ENCODE data around the gene ACAN. TPM values are rescaled to one million over a fixed set of nuclear protein-coding genes. Genes with fewer than 3 reads are reported as not detected.

ACAN gene
- total RNA-seq, 1 experiment from 2014 or later = 0.50 TPM

GRCh38 chr15:88848203-88848602 lies 45.0 kb downstream of the ACAN start:
- H3K27me3 Mint-ChIP-seq (ENCODE audit: low read depth) = peaks cover 6% of the 10 kb centered on the region
- WGBS (ENCODE audit: extremely low coverage, insufficient read length, low lambda C conversion rate) = no CpG with 5 or more reads among the region's 3 CpGs
- H3K9me3 Mint-ChIP-seq = no peaks in the 10 kb centered on the region; a peak in 2 of 5 replicates
- no peak overlapping the region for H3K4me2 ChIP-seq (ENCODE audit: insufficient read depth, insufficient read length, low read length)
- no peak overlapping the region for H3T11ph ChIP-seq (ENCODE audit: low read length)
- H3K14ac ChIP-seq (ENCODE audit: insufficient read depth, low read length) = no peak overlapping the region
- H3K4me3 Mint-ChIP-seq = no peak overlapping the region
- no peak overlapping the region for H2AFZ ChIP-seq (ENCODE audit: low read length)
- no peak overlapping the region for H3K27ac Mint-ChIP-seq
- H3K56ac ChIP-seq (ENCODE audit: insufficient read length, low read depth, low read length) = no peak overlapping the region
- no peak overlapping the region for H2BK15ac ChIP-seq (ENCODE audit: low read depth, low read length)
- H2BK12ac ChIP-seq (ENCODE audit: insufficient read length, low read depth, low read length) = no peak overlapping the region
- no peak overlapping the region for H4K5ac ChIP-seq (ENCODE audit: insufficient read length, low read depth, low read length)
- H3K27me3 ChIP-seq (ENCODE audit: insufficient read depth, low read length) = no peaks in the 10 kb centered on the region
- no peaks in the 10 kb centered on the region for H4K20me1 ChIP-seq (ENCODE audit: control insufficient read depth, insufficient read depth, insufficient read length)
- no peak for TF ChIP-seq CTCF (conservative IDR thresholded peaks at IDR 0.05)
- H3K9ac ChIP-seq (ENCODE audit: extremely low read depth, insufficient read length, low read length) = no peak overlapping the region
- peaks cover 0 to 2% of the 10 kb centered on the region in 2 experiments; a peak in 1 of 4 replicates for H3K4me1 Mint-ChIP-seq
- no peak overlapping the region for H3K27ac ChIP-seq (ENCODE audit: insufficient read length, low read depth, low read length)
- H4K8ac ChIP-seq (replicated peaks; ENCODE audit: insufficient read length, low read depth, low read length) = no peak overlapping the region
- H4K91ac ChIP-seq (ENCODE audit: insufficient read length, low read depth, low read length) = no peak overlapping the region
- no peaks in the 10 kb centered on the region for H3K4me1 ChIP-seq (ENCODE audit: insufficient read depth, low read length)
- H3K23me2 ChIP-seq (ENCODE audit: insufficient read length, low read depth, low read length, poor library complexity, severe bottlenecking) = no peaks in the 10 kb centered on the region
- H3K79me2 ChIP-seq (ENCODE audit: insufficient read depth, low read length) = no peaks in the 10 kb centered on the region
- H2BK20ac ChIP-seq (ENCODE audit: low read depth, low read length, poor library complexity, severe bottlenecking) = no peak overlapping the region
- no peak overlapping the region for H3K4ac ChIP-seq (ENCODE audit: low read depth, low read length)
- no peak for DNase-seq
- H3K79me1 ChIP-seq (ENCODE audit: insufficient read depth, low read depth, low read length, poor library complexity, severe bottlenecking) = no peaks in the 10 kb centered on the region
- no peak overlapping the region for H2BK5ac ChIP-seq (ENCODE audit: insufficient read length, low read length)
- H3K23ac ChIP-seq (ENCODE audit: insufficient read length, low read depth, low read length) = no peak overlapping the region
- no peak overlapping the region for H3K18ac ChIP-seq (ENCODE audit: insufficient read length, low read depth, low read length)
- H3K9me3 ChIP-seq (ENCODE audit: control insufficient read depth, low read depth, low read length) = no peaks in the 10 kb centered on the region
- H2BK120ac ChIP-seq (ENCODE audit: low read depth, low read length, poor library complexity, severe bottlenecking) = no peak overlapping the region
- no peak overlapping the region for H2AK5ac ChIP-seq (ENCODE audit: insufficient read length, low read length)
- H3K36me3 Mint-ChIP-seq (ENCODE audit: insufficient read depth in 1 of 3, low read depth in 3 of 3) = no peaks in the 10 kb centered on the region
